ENCODE results near the gene CD164L2.

CD164L2 gene

DNA sequence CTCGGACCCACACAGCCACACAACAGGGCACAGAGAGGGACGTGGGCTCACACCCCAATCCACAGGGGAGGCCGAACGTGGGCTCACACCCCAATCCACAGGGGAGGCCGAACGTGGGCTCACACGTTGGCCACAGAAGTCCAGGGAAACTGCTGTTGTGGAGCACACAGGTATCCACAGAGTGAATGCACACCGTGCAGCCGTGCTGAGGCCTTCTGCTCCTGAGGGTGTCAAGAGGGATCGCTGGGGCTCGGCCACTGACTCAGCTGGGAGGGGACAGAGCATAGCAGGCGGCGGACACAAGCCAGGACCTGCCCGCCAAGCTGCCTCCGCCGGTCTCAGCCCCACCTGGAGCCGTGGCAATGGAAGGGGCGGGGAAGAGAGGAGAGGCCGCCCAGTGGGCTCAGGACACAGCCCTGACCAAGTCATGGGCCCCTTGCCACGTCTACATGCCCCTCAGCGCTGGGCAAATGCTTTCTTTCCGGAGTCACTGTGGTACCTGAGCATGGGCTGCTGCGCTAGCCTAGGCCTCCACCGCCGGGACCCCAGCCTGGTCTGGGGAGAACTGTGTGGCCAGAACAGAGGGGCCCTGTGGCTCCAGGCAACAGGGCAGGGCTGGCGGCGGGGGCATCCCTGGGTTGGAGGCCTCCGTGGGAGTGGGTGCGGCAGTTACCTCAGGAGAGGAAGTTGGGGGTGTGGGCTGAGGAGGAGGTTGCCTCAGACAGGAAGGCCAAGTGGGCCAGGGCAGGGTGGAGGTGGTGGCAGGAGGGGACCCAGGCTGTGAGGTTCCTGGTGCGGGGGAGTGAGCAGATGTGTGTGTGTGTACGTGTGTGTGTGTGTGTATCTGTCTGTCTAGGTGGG lies 40.1 kb downstream of the CD164L2 start:
- DNase-seq: no peak

DNA sequence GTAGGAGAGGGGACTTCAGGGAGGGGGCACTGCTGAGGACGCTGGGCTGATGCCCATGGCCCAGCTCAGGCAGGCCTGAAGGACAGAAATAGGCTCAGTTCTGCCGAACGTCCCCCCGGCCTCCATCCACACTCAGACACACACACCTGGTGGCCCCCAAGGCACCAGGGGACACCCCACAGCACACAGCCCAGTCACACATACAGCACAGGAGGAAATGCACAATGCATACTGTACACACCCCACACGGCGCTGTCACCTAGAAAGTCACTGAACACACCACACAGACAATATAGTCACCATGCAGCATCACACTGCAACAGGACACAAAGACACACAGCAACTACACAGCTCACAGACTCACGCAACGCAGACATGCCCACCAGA lies 40.7 kb downstream of the CD164L2 start:
- DNase-seq: no peak

DNA sequence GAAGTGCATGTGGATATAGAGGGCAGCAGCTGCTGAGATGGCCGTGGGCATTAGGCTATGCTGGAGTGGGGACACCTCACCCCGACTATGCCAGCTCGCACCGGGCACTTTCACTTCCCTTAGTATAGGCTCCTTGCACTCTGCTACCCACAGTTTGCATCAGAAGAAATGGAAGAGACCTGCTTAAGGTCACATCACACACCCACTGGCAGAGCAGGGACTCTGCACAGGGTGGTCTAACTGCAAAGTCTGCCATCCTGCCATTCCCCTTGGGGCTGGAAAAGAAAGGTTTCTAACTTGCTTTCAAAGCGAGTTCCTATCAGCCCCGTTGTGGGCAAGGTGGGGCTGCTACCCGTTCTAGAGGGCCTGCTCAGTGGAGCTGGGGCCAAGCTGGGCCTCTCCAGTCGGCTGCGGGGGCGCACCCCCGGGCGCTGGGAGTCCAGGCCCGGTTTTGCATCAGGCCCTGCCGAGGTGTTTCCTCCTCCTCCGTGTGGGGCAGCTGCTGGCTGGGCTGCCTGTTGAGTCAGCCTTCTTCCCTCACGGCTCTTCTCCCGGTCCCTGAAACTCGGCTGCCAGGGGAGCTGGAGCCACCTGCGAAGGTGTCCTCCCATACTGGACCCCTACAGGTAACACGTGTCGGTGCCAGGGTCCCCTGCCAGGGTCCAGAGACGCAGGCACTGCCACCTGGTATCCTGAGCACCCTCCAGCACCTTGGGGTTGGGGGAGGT lies 41.4 kb downstream of the CD164L2 start, which contains the start of gene SYTL1:
SYTL1 (plus strand) TSS at position 498 of the 728 bp plus-strand sequence. CDS start 3,313 bp downstream, outside the sequence.
- no peak for DNase-seq

DNA sequence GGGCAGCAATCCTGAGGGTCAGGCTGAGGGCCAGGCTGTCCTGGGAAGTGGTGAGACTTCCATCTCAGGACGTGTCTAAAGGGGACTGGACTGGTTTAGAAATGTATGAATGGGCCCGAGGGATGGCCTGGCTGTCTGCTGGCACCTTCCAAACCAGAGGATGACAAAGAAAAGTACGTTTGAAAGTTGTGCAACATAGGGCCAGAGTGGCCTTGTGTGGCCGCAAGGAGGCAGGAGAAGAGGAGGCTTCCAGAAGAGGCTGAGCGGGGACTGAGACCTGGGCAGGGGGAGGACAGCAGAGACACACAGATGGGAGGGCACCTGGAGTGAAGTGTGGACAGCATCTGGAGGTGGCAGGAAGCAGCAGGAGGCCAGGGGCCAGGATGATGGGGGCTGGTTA lies 43.9 kb downstream of the CD164L2 start:
- DNase-seq: no peak

DNA sequence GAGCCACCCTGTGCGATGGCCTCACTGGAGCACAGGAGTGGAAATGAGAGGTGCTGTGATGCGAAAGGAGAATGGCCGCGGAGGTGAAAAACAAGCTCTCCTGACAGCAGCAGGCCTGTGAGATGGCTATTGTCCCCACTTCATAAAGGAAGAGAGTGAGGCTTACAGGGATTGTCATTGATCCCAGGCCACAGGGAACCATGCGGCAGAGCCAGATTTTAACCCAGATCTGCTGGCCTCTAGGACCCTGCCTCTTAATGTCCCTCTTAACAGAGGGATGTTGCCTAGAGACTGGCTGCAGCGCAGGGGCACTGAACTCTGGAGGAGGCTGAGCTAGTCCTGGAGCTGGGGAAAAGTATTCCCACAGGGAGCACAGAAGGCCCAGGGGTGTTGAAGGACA lies 44.4 kb downstream of the CD164L2 start:
- DNase-seq: no peak

DNA sequence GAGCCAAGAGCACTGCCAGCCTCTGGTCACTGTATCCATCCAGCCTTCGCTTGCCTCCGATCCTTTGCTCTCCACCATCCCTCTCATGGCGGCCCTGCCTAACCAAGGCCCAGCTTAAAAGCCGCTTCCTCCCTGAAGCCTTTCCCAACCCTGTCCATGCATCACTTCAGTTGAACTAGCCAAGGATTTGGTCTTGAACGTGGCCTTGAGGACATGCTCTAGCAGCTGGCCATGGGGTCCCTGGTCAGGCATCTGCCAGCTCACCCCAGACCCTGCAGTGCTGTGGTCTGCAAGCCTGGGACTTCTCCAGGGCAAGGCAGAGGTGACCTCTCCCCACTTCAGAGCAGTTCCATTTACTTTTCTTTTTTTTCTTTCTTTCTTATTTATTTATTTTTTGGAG lies 46.4 kb downstream of the CD164L2 start:
- DNase-seq: no peak

DNA sequence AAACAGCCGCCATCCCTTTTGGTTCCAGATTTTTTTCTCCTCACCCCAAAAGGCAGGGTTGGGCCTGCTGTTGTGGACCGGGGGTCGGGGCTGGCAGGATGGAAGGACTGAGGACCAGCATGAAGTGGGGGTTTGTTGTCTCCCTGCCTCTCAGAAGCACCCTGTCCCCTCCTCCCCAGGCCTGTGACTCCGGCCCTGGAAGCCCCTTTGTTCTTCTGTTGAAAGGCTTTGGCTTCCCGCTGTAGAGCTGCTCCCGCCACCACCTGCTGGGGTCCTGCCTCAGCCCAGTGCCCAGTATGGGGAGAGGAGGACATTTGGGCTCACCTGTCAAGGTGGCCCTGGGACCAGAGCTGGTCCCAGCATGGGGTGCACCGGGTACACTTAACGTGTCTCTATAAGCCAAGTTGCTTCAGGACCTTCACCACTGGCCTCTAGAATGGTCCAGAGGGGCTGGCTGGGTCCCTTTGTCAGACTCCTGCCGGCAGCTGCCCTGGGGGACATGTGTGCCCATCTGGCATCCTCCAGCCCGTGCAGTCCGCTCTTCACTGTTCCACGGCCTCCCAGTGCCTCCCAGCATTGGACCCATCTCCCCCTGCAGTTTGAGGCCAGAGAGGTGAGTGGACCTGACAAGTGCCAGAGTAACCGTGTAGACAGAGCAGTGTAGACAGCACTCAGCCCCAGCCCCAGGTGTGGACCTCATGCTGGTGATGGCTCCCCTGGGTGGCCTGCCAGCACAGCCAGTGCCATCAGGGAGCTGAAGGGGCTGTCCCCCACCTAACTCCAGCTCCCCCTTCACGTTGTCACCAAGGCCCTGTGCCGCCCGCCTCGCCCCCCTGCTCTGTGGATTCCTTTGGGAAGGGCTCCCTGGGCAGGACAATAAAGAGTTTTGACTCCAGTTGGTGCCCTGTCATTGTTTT lies 47.4 kb downstream of the CD164L2 start:
- DNase-seq: no peak

DNA sequence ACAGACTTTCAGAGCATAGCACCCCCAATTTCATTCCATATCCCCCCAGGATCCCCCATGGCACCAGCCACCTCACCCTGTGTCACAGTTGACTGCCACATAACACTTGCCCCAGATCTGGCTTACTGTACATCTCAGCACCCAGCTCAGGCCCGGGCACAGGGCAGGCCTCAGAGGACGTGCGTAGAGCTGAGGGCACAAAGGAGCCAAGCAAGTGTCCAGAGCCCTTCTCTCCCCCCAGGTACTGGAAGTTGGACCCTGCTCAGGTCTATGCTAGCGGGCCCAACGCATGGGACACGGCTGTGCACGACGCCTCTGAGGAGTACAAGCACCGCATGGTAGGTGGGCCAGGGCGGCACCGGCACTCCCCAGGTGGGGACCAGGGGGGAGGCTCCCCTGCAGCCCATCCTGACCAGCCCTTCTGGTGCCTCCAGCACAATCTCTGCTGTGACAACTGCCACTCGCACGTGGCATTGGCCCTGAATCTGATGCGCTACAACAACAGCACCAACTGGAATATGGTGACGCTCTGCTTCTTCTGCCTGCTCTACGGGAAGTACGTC lies 49.3 kb downstream of the CD164L2 start:
- DNase-seq: no peak

DNA sequence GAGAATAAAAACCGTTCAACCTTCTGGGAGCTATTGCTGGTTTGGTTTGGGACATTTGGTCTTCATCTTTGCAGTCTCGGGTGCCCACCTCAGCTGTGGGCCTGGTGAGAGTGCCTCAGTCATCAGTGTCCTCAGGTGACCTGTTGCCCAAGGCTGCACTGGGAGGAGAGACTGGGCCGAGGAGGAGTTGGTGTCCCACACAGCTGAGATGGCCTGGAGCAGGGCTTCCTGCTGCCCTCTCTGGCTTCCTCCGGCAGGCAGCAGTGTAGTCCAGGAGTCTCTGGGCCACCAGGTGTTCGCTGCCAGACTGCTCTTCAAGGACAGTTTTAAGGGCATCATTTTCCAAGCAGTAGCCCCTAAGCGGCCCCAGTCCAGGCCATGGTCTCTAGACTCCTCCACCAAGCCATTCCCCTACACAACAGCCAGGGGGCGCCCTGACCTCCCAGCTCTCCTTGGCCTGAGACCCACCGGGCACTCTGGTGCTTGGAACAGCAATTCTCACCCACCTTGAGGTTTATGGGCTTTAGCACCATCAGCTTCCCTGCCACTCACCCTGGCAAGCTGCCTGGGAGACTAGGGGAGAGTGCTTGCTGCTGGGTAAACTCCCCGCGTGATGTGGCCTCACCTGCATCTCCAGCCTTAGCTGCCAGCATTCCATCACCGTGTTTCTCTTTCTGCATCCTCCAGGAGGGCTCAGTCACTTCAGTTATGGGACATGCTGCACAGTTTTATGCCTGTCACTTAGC lies 50.4 kb downstream of the CD164L2 start:
- no peak for DNase-seq

DNA sequence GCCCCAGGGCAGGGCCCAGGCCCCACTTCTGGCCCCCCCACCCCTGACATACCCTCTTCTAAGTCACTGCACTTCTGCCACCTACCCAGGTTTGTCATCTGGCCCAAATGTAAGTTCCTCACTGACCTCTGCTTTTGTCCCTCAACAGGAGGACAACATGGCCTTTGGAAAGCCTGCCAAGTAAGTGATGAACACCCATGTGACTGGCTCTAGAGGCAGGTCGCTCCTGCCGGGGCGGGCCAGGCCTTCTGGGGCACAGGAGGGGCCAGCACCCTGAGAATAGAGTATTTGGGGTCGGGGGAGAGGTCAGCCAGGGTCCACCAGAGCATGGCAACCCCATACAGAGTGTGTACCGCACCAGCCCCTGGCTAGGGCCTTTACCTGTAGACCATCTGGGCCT lies 51.2 kb downstream of the CD164L2 start:
- DNase-seq: no peak

DNA sequence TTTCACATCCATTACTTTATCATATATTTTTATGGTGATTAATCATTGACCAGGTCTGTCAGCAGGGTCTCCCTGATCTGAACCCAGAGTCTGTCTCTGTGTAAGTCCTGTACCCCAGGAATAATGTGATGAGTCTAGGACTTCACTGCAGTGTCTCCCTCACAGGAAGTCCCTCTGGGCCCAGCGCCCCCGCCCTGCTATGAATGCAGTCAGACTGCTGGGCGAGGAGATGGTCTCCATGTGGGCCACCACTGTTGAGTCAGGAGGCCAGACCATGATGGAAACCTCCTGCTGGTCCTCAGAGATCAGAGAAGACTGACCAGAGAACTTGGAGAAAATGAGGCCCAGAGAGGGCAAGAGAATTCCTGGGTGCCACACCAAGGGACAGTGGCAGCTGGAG lies 51.7 kb downstream of the CD164L2 start:
- DNase-seq: no peak

DNA sequence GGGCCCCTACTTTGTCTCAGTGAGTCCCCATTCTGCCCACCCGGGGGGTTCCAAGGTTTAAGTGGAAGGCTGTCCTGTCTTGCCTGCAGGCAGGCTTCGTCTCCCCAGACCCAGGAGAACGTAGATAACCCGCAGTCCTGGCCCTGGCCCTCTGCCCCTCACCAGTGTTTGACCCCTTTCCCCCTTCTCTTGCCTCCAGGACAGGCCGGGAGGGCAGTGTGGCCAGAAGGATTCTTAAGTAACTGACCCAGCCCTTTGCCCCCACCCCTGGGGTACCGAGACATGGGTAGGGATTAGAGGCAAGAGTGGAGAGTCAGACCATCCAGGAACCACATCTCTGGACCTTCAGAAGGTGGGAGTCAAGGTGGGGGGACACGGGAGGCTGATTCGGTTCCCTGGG lies 52.3 kb downstream of the CD164L2 start:
- no peak for DNase-seq
